ENCODE data around the gene MEDAG.

DNA sequence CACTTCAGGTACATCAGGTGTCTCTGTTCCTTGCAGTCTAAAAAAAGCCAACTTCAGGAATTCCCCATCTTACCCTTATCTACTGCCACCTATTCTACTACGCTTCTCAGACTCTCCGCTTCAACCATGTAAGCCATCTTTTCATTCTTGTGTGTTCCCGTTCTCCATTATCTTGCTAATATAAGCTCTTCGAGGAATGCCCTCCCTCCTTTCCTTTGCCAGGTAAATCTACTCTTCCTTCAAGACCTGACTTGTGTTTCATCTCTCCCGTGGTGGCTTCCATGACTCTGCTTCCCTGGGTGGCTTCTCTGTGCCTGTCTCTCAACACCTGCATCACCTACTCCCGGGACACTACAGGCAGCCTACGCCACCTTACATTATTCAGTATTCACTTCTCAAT lies 42.3 kb upstream of the MEDAG start:
- TF ChIP-seq POLR2AphosphoS5 (IDR thresholded peaks at IDR 0.05) = no peak
- TF ChIP-seq, protein P1, sequence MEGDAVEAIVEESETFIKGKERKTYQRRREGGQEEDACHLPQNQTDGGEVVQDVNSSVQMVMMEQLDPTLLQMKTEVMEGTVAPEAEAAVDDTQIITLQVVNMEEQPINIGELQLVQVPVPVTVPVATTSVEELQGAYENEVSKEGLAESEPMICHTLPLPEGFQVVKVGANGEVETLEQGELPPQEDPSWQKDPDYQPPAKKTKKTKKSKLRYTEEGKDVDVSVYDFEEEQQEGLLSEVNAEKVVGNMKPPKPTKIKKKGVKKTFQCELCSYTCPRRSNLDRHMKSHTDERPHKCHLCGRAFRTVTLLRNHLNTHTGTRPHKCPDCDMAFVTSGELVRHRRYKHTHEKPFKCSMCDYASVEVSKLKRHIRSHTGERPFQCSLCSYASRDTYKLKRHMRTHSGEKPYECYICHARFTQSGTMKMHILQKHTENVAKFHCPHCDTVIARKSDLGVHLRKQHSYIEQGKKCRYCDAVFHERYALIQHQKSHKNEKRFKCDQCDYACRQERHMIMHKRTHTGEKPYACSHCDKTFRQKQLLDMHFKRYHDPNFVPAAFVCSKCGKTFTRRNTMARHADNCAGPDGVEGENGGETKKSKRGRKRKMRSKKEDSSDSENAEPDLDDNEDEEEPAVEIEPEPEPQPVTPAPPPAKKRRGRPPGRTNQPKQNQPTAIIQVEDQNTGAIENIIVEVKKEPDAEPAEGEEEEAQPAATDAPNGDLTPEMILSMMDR (IDR thresholded peaks at IDR 0.05 in 8 of 11, conservative IDR thresholded peaks at IDR 0.05 in 3 of 11) = no peak
